ENCODE data around the gene MRPL36.

The MRPL36 gene

DNA sequence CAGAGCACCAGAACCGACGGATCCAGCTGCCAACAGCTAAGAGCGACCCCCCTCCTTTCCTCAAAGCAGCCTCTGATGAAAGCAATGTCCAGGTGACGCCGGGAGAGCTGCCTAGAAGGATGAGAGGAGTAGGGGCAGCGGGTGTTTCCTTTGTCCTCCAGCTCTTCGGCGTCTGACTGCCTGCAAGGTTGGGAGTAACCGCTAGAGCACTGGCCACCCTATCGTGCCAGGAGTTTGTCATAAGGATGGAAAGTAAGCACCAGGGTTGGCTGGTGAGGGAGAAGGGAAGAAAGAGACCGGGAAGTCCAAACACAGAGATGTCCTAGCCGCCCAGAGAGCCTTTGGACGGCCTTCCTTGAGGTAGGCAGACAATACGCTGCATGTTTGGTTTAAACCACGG is 10.8 kb downstream of the MRPL36 start:
- Histone ChIP-seq H3K4me2 (ENCODE audit: low read length) (no peak overlapping the region), H3K14ac (ENCODE audit: low read length) (no peak overlapping the region), H2BK12ac (ENCODE audit: low read length) (no peak overlapping the region), H2AK5ac (ENCODE audit: low read length) (no peak overlapping the region), H3K36me3 (ENCODE audit: control insufficient read depth in 1 of 2, insufficient read depth in 2 of 2, low read length in 2 of 2) (no peaks in the 10 kb centered on the region), H3K27ac (ENCODE audit: low read depth, low read length) (no peak overlapping the region), H3K9me3 (ENCODE audit: insufficient read depth, low read depth, low read length) (no peaks in the 10 kb centered on the region), H3K79me2 (ENCODE audit: control insufficient read depth, insufficient read depth, low read length, poor library complexity) (no peaks in the 10 kb centered on the region), H2BK5ac (ENCODE audit: low read depth, low read length, poor library complexity) (no peak overlapping the region), H2AFZ (ENCODE audit: insufficient read depth, low read length, poor library complexity) (no peak overlapping the region), H3K4me1 (ENCODE audit: control insufficient read depth in 1 of 2, insufficient read depth in 2 of 2, low read length in 2 of 2) (no peaks in the 10 kb centered on the region), H4K8ac (ENCODE audit: low read depth, low read length) (no peak overlapping the region), H3K4me3 (ENCODE audit: low read depth, low read length) (no peak overlapping the region), H3K79me1 (ENCODE audit: low read length) (no peaks in the 10 kb centered on the region), H4K91ac (ENCODE audit: low read depth, low read length) (no peak overlapping the region), H2BK120ac (ENCODE audit: insufficient read depth, low read length, poor library complexity) (no peak overlapping the region), H3K18ac (ENCODE audit: low read length) (no peak overlapping the region), H3K9ac (ENCODE audit: low read length) (no peak overlapping the region), H4K12ac (ENCODE audit: low read depth, low read length) (no peak overlapping the region), H3K4ac (ENCODE audit: low read depth, low read length) (no peak overlapping the region), H3K23ac (ENCODE audit: low read length) (no peak overlapping the region), H3K27me3 (ENCODE audit: insufficient read depth, low read length) (no peaks in the 10 kb centered on the region)
- WGBS (ENCODE audit: extremely low coverage, insufficient coverage, insufficient read length), result no CpG with 5 or more reads among the region's 15 CpGs
- no peak for DNase-seq

DNA sequence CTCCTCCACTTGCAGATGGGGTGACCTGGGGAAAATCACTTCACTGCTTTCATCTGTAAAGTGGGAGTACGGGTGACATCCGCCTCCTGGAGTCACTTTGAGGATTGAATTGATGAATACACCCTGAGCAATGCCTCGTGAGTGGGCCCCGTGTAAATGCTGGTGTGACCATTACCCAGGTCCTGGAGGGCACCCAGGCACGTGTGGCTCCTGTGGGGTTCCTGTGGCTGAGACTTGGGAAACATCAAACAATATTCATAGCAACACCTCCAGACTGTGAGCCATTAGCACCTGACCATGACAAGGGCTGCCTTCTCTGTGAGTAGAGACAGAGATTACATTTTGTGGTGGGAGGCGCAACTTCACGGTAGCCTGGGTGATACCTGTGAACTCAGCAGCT is 11.4 kb downstream of the MRPL36 start:
- no peaks in the 10 kb centered on the region for H3K36me3 ChIP-seq (ENCODE audit: control insufficient read depth in 1 of 2, insufficient read depth in 2 of 2, low read length in 2 of 2)
- no peak overlapping the region for H4K12ac ChIP-seq (ENCODE audit: low read depth, low read length)
- no peaks in the 10 kb centered on the region for H3K27me3 ChIP-seq (ENCODE audit: insufficient read depth, low read length)
- no peak overlapping the region for H4K91ac ChIP-seq (ENCODE audit: low read depth, low read length)
- no peak overlapping the region for H3K18ac ChIP-seq (ENCODE audit: low read length)
- H4K8ac ChIP-seq (ENCODE audit: low read depth, low read length), result no peak overlapping the region
- no peak overlapping the region for H3K4me3 ChIP-seq (ENCODE audit: low read depth, low read length)
- H3K14ac ChIP-seq (ENCODE audit: low read length), result no peak overlapping the region
- H3K4me2 ChIP-seq (ENCODE audit: low read length), result no peak overlapping the region
- H2BK120ac ChIP-seq (ENCODE audit: insufficient read depth, low read length, poor library complexity), result no peak overlapping the region
- no peak for DNase-seq
- H3K4me1 ChIP-seq (ENCODE audit: control insufficient read depth in 1 of 2, insufficient read depth in 2 of 2, low read length in 2 of 2), result no peaks in the 10 kb centered on the region
- no peak overlapping the region for H2AFZ ChIP-seq (ENCODE audit: insufficient read depth, low read length, poor library complexity)
- H3K9me3 ChIP-seq (ENCODE audit: insufficient read depth, low read depth, low read length), result no peaks in the 10 kb centered on the region
- no peak overlapping the region for H3K27ac ChIP-seq (ENCODE audit: low read depth, low read length)
- H3K9ac ChIP-seq (ENCODE audit: low read length), result no peak overlapping the region
- no peak overlapping the region for H3K4ac ChIP-seq (ENCODE audit: low read depth, low read length)
- WGBS (ENCODE audit: extremely low coverage, insufficient coverage, insufficient read length), result no CpG with 5 or more reads among the region's 7 CpGs
- H2AK5ac ChIP-seq (ENCODE audit: low read length), result no peak overlapping the region
- no peaks in the 10 kb centered on the region for H3K79me2 ChIP-seq (ENCODE audit: control insufficient read depth, insufficient read depth, low read length, poor library complexity)
- H2BK12ac ChIP-seq (ENCODE audit: low read length), result no peak overlapping the region
- no peak overlapping the region for H3K23ac ChIP-seq (ENCODE audit: low read length)
- no peak overlapping the region for H2BK5ac ChIP-seq (ENCODE audit: low read depth, low read length, poor library complexity)
- H3K79me1 ChIP-seq (ENCODE audit: low read length), result no peaks in the 10 kb centered on the region

DNA sequence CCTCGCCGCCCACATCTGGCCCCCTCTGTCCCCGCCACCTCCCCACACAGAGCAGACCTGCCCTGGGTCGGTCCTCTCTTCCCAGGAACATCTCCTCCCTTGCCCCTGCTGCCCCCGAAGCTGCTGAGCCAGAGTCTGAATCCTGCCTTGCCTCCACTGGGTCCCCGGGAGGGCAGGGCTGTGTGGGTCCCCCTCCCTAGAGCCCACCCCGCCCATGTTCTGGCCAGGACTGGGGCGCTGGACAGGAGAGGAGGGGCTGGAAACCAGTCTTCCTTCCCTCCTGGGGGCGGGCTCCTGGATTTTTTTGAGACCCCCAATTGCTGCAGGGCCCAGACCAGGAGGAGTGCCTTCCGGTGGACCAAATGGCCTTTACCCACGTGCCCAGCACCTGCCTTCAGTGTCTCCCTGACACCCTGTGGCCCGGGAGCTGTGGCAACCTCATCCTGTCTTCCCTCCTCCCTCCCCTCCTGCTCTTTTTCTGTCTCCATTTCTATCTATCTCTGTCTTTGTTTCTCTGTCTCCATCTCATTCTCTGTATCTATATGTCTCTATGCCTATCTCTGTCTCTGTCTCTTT is 12.1 kb downstream of the MRPL36 start:
- Histone ChIP-seq H3K79me1 (ENCODE audit: low read length) (no peaks in the 10 kb centered on the region), H3K23ac (ENCODE audit: low read length) (no peak overlapping the region), H3K4ac (ENCODE audit: low read depth, low read length) (no peak overlapping the region), H2BK120ac (ENCODE audit: insufficient read depth, low read length, poor library complexity) (no peak overlapping the region), H4K12ac (ENCODE audit: low read depth, low read length) (no peak overlapping the region), H3K14ac (ENCODE audit: low read length) (no peak overlapping the region), H3K4me2 (ENCODE audit: low read length) (no peak overlapping the region), H3K9me3 (ENCODE audit: insufficient read depth, low read depth, low read length) (peaks cover 2% of the 10 kb centered on the region), H4K8ac (ENCODE audit: low read depth, low read length) (no peak overlapping the region), H3K79me2 (ENCODE audit: control insufficient read depth, insufficient read depth, low read length, poor library complexity) (no peaks in the 10 kb centered on the region), H2AFZ (ENCODE audit: insufficient read depth, low read length, poor library complexity) (no peak overlapping the region), H3K27ac (ENCODE audit: low read depth, low read length) (no peak overlapping the region), H3K4me3 (ENCODE audit: low read depth, low read length) (no peak overlapping the region), H2AK5ac (ENCODE audit: low read length) (no peak overlapping the region), H2BK12ac (ENCODE audit: low read length) (no peak overlapping the region), H3K27me3 (ENCODE audit: insufficient read depth, low read length) (peaks cover 2% of the 10 kb centered on the region), H3K9ac (ENCODE audit: low read length) (no peak overlapping the region), H3K4me1 (ENCODE audit: control insufficient read depth in 1 of 2, insufficient read depth in 2 of 2, low read length in 2 of 2) (no peaks in the 10 kb centered on the region), H3K36me3 (ENCODE audit: control insufficient read depth in 1 of 2, insufficient read depth in 2 of 2, low read length in 2 of 2) (no peaks in the 10 kb centered on the region), H4K91ac (ENCODE audit: low read depth, low read length) (no peak overlapping the region), H3K18ac (ENCODE audit: low read length) (no peak overlapping the region), H2BK5ac (ENCODE audit: low read depth, low read length, poor library complexity) (no peak overlapping the region)
- no peak for DNase-seq
- WGBS (ENCODE audit: extremely low coverage, insufficient coverage, insufficient read length), result no CpG with 5 or more reads among the region's 12 CpGs

DNA sequence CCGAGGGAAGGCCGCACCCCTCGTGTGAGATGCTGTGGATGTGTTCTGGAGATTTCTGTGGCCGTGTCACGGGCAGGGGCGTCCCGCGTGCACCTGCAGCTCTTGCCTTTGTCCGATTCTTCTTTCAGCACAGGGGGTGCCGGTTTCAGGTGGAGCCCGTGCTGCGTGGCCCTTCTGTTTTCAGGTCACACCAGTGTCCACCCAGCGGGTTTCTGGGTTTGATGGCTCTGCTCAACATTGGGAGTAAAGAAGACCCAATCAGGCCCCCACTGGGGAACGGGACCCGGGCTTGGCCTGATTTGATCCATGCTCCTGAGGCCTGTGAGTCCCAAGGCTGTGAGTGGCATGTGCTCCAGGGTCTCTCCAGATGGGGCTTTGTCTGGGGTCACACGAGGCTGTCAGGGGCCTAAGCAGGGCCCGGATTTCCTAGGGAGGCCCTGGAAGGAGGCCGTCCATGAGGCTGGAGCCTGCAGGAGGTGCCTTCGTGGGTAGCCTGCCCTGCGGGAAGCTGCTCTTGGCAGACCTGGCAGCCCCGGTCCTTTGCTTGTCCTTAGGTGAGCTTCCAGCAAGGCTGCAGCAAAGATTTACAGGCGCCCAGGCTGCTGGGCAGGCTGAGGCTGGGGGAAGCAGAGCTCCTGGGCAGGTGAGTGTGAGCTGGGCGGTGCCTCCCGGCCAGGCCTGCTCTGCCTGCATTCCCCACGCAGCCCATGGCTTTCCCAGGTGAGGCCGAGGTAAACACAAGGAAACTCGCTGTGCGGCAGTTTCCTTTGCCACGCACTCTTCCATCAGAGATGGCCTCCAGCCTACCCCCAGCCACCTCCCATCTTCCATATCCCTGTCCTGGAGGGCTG is 12.8 kb downstream of the MRPL36 start:
- Histone ChIP-seq H2AK5ac (ENCODE audit: low read length) (no peak overlapping the region), H2BK12ac (ENCODE audit: low read length) (no peak overlapping the region), H3K9me3 (ENCODE audit: insufficient read depth, low read depth, low read length) (peaks cover 2% of the 10 kb centered on the region), H4K12ac (ENCODE audit: low read depth, low read length) (no peak overlapping the region), H4K91ac (ENCODE audit: low read depth, low read length) (no peak overlapping the region), H3K23ac (ENCODE audit: low read length) (no peak overlapping the region), H2AFZ (ENCODE audit: insufficient read depth, low read length, poor library complexity) (no peak overlapping the region), H2BK120ac (ENCODE audit: insufficient read depth, low read length, poor library complexity) (no peak overlapping the region), H3K14ac (ENCODE audit: low read length) (no peak overlapping the region), H3K18ac (ENCODE audit: low read length) (no peak overlapping the region), H3K27ac (ENCODE audit: low read depth, low read length) (no peak overlapping the region), H3K9ac (ENCODE audit: low read length) (no peak overlapping the region), H3K79me2 (ENCODE audit: control insufficient read depth, insufficient read depth, low read length, poor library complexity) (no peaks in the 10 kb centered on the region), H3K4ac (ENCODE audit: low read depth, low read length) (no peak overlapping the region), H3K27me3 (ENCODE audit: insufficient read depth, low read length) (peaks cover 2% of the 10 kb centered on the region), H3K4me2 (ENCODE audit: low read length) (no peak overlapping the region), H2BK5ac (ENCODE audit: low read depth, low read length, poor library complexity) (no peak overlapping the region), H3K36me3 (ENCODE audit: control insufficient read depth in 1 of 2, insufficient read depth in 2 of 2, low read length in 2 of 2) (no peaks in the 10 kb centered on the region), H3K4me3 (ENCODE audit: low read depth, low read length) (no peak overlapping the region), H3K4me1 (ENCODE audit: control insufficient read depth in 1 of 2, insufficient read depth in 2 of 2, low read length in 2 of 2) (no peaks in the 10 kb centered on the region), H3K79me1 (ENCODE audit: low read length) (no peaks in the 10 kb centered on the region), H4K8ac (ENCODE audit: low read depth, low read length) (no peak overlapping the region)
- no CpG with 5 or more reads among the region's 29 CpGs for WGBS (ENCODE audit: extremely low coverage, insufficient coverage, insufficient read length)
- DNase-seq, result no peak

Measured in trophoblast cell (in vitro differentiated cells and primary cell).